RWPE1 (cell line): Measurements from ENCODE around the gene CAMK2G.

ENCODE experiments used
- CTCF ChIA-PET: fragments of 350-600 bp; sonication (Branson Sonifier 250); formaldehyde crosslinking; extraction: SDS; loops from one replicate; lab custom pipeline; 2021; lab: Yijun Ruan, JAX
- POLR2A ChIA-PET: fragments of 400-600 bp; formaldehyde crosslinking; extraction: SDS; loops from one replicate; lab custom pipeline; 2020; ENCODE audit warnings: antibody characterized with exemption; ENCODE audit not compliant: low non-redundant PET; lab: Yijun Ruan, JAX
- DNase-seq: peaks from one replicate; pipeline ENCODE4 v3.0.0; 2012; ENCODE audit warnings: low spot score
- H3K27ac ChIP-seq: fragments of 450-650 bp; 2 replicates; pipeline ENCODE4 v1.5.1; 2017
- TF ChIP-seq, protein P1 (sequence below): fragments of 450-650 bp; conservative IDR thresholded peaks from 2 replicates; pipeline ENCODE4 v1.5.1; 2017; ENCODE audit warnings: low read depth, mild to moderate bottlenecking

The CAMK2G gene

DNA sequence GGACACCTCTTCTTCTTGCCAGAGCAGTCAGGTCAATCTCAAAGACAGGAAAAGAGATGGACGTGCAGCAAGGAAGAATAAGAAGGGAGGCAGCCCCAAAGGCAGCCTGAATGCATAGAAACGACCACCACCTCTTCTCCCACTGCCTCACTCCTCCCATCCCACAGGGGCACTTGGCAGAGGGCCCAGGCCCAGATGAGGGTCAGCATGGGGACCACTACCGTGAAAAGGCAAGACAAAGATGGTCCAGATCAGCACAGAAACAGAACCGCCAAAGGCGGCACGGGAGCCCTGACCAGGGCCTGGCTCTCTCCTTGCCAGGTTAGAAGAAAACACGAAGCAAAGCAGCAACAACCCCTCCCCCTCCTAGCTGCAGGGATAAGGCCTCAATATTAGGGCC lies 61.0 kb downstream of the CAMK2G start:
- POLR2A ChIA-PET: no interaction called here
- no peak for DNase-seq
- H3K27ac ChIP-seq: peak overlapping the region; percentile 24; the same call in 1 of the 2 replicates
- CTCF ChIA-PET: no interaction called here
- TF ChIP-seq, protein P1, sequence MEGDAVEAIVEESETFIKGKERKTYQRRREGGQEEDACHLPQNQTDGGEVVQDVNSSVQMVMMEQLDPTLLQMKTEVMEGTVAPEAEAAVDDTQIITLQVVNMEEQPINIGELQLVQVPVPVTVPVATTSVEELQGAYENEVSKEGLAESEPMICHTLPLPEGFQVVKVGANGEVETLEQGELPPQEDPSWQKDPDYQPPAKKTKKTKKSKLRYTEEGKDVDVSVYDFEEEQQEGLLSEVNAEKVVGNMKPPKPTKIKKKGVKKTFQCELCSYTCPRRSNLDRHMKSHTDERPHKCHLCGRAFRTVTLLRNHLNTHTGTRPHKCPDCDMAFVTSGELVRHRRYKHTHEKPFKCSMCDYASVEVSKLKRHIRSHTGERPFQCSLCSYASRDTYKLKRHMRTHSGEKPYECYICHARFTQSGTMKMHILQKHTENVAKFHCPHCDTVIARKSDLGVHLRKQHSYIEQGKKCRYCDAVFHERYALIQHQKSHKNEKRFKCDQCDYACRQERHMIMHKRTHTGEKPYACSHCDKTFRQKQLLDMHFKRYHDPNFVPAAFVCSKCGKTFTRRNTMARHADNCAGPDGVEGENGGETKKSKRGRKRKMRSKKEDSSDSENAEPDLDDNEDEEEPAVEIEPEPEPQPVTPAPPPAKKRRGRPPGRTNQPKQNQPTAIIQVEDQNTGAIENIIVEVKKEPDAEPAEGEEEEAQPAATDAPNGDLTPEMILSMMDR: no peak

- CTCF ChIA-PET: interaction anchor here (0.6 kb wide), 1 partner anchor 1072 kb away, joined by 4 read pairs; no protein-coding TSS in a partner anchor
- DNase-seq: no peak
- TF ChIP-seq, protein P1: no peak
- POLR2A ChIA-PET: interaction anchor here (0.7 kb wide), 1 partner anchor 40 kb away, joined by 3 read pairs; no protein-coding TSS in a partner anchor
- H3K27ac ChIP-seq: peak overlapping the region; percentile 52
These were observed 61.7 kb downstream of the CAMK2G start for GRCh38 chr10:73812657-73813056.

DNA sequence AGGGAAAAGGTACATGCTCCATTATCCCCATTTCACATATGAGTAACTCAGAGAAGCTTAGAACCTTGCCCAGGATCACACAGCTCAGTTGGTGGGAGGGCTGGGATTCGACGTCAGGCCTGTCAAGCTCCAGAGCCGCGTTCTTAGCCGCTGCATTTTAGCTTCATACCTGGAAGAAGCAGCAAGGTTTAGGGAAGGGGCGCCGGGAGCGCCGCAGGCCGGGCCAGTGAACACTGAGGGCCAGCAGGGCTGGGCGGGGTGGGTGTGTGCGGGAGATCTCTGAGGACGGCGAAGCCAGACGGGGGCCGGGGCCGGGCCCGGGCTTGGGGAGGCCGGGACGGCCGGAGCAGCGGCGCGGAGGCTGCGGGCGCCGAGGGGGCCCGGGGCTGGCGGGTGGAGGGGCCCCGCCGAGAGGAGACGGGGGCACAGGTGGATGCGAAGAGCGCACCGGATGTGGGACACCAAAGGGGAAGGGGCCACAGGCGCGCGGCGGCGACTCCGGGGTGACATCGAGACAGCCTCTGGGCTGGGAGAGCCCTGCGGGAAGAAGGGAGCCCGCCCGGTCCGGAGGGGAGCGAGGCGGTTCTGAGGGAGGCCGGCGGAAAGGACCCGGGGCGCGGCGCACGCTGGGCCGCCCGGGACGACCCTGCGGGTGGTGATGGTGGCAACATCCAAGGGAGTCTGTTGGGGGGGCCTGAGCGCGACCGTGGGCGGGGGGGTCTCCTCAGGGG lies 63.5 kb downstream of the CAMK2G start:
- peak overlapping the region; percentile 83 for H3K27ac ChIP-seq
- TF ChIP-seq, protein P1: no peak
- DNase-seq: peak; percentile 54
- ChIA-PET CTCF (interaction anchor here (0.5 to 1.0 kb wide), 2 partner anchors 9 to 292 kb away, joined by 3 read pairs; no protein-coding TSS in a partner anchor), POLR2A (interaction anchor here (0.8 to 0.9 kb wide), 2 partner anchors 25 to 29 kb away, joined by 3 to 4 read pairs; partner anchors contain the start of gene CHCHD1)

DNA sequence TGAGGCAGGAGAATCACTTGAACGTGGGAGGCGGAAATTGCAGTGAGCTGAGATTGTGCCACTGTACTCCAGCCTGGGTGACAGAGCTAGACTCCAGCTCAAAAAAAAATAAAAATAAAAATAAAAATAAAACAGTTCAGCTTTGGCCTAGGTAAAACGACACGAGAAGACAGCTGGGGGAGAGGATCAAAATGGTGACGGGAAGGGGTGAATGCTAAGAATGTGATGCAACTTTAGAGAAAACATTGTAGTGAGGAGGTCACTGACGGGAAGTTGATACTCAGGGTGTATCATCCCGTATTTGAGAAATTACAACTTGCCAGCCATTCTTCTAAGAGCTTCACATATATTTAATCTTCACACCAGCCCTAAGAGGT lies 64.0 kb downstream of the CAMK2G start:
- ChIA-PET CTCF (interaction anchor here (0.5 to 1.0 kb wide), 3 partner anchors 9 to 293 kb away, joined by 3 read pairs; no protein-coding TSS in a partner anchor), POLR2A (interaction anchor here (0.8 to 0.9 kb wide), 2 partner anchors 24 to 28 kb away, joined by 3 to 4 read pairs; partner anchors contain the start of gene CHCHD1)
- TF ChIP-seq, protein P1: no peak
- no peak for DNase-seq
- peak overlapping the region; percentile 83 for H3K27ac ChIP-seq

- DNase-seq: no peak
- POLR2A ChIA-PET: no interaction called here
- H3K27ac ChIP-seq: no peak overlapping the region
- TF ChIP-seq, protein P1: no peak
- CTCF ChIA-PET: interaction anchor here (0.6 kb wide), 1 partner anchor 1183 kb away, joined by 3 read pairs; the partner anchor contains the start of gene MICU1
These were observed 65.1 kb downstream of the CAMK2G start for GRCh38 chr10:73809061-73809818.
